Loucy (cell line): ENCODE measurements around the gene RARRES1.

Experiments used
- H2AFZ ChIP-seq: fragments of 200-600 bp; sonication (generic); 2 replicates; pipeline ENCODE4 v1.6.0; 2016; ENCODE audit warnings: antibody characterized with exemption, mild to moderate bottlenecking, low read length, moderate library complexity
- H3F3A ChIP-seq: fragments of 200-600 bp; 2 replicates; pipeline ENCODE4 v1.6.0; 2016; ENCODE audit warnings: antibody characterized with exemption, low read depth, mild to moderate bottlenecking
- H3K27me3 ChIP-seq: fragments of 200-600 bp; sonication (generic); 2 replicates; pipeline ENCODE4 v1.6.1; 2014; ENCODE audit warnings: low read length, mild to moderate bottlenecking; ENCODE audit not compliant: insufficient read depth, poor library complexity, severe bottlenecking
- H3K36me3 ChIP-seq: fragments of 200-600 bp; sonication (generic); 2 replicates; pipeline ENCODE4 v1.6.1; 2016; ENCODE audit warnings: low read length; ENCODE audit not compliant: insufficient read depth
- H3K4me1 ChIP-seq: fragments of 200-600 bp; sonication (generic); 2 replicates; pipeline ENCODE4 v1.5.1; 2014; ENCODE audit warnings: low read length, mild to moderate bottlenecking; ENCODE audit not compliant: insufficient read depth, poor library complexity, severe bottlenecking
- H3K4me2 ChIP-seq: fragments of 200-600 bp; sonication (generic); 2 replicates; pipeline ENCODE4 v1.6.0; 2014; ENCODE audit warnings: antibody characterized with exemption, low read length, low read depth, mild to moderate bottlenecking; ENCODE audit not compliant: poor library complexity, severe bottlenecking
- H3K4me3 ChIP-seq: fragments of 200-600 bp; sonication (generic); 2 replicates; pipeline ENCODE4 v1.5.1; 2014; ENCODE audit warnings: low read length, mild to moderate bottlenecking, mixed read lengths; ENCODE audit not compliant: poor library complexity, severe bottlenecking
- H3K79me2 ChIP-seq: fragments of 200-600 bp; sonication (generic); 2 replicates; pipeline ENCODE4 v1.6.1; 2014; ENCODE audit warnings: low read length; ENCODE audit not compliant: insufficient read depth
- H3K9ac ChIP-seq: fragments of 200-600 bp; sonication (generic); 2 replicates; pipeline ENCODE4 v1.6.0; 2014; ENCODE audit warnings: mild to moderate bottlenecking, low read depth, low read length, moderate library complexity; ENCODE audit not compliant: poor library complexity, severe bottlenecking
- H3K9me2 ChIP-seq: fragments of 200-600 bp; sonication (generic); replicated peaks from 2 replicates; pipeline ENCODE4 v1.6.1; 2016; ENCODE audit warnings: low read depth, low read length, mixed read lengths
- H3K9me3 ChIP-seq: fragments of 200-600 bp; sonication (generic); 2 replicates; pipeline ENCODE4 v1.6.1; 2014; ENCODE audit warnings: mild to moderate bottlenecking, antibody characterized with exemption, low read length, low read depth; ENCODE audit not compliant: insufficient read depth
- H4K20me1 ChIP-seq: fragments of 200-600 bp; sonication (generic); 2 replicates; pipeline ENCODE4 v1.6.0; 2014; ENCODE audit warnings: antibody characterized with exemption, low read length, mild to moderate bottlenecking; ENCODE audit not compliant: insufficient read depth, poor library complexity, severe bottlenecking
- CTCF ChIP-seq: fragments of 200-600 bp; sonication (generic); conservative IDR thresholded peaks from 2 replicates; pipeline ENCODE4 v1.5.1; 2014; ENCODE audit warnings: mild to moderate bottlenecking, antibody characterized with exemption, low read length
- EZH2phosphoT487 ChIP-seq: fragments of 200-600 bp; IDR thresholded peaks from 2 replicates; pipeline ENCODE4 v1.6.1; 2018; ENCODE audit warnings: antibody characterized with exemption, mild to moderate bottlenecking, moderate library complexity, borderline replicate concordance

The RARRES1 gene

GRCh38 chr3:158773166-158773565 is 40.9 kb upstream of the RARRES1 start:
- Histone ChIP-seq H3K4me1 (no peaks in the 10 kb centered on the region), H3F3A (no peaks in the 10 kb centered on the region), H3K9me3 (no peaks in the 10 kb centered on the region), H3K9ac (no peak overlapping the region), H3K36me3 (no peaks in the 10 kb centered on the region), H3K79me2 (no peaks in the 10 kb centered on the region), H4K20me1 (no peaks in the 10 kb centered on the region), H3K4me2 (no peak overlapping the region), H3K9me2 (no peaks in the 10 kb centered on the region), H3K4me3 (no peak overlapping the region), H2AFZ (no peak overlapping the region), H3K27me3 (no peaks in the 10 kb centered on the region)
- TF ChIP-seq EZH2phosphoT487 (no peak), CTCF (no peak)

GRCh38 chr3:158771982-158772381 is 39.7 kb upstream of the RARRES1 start:
- no peak overlapping the region for H3K9ac ChIP-seq
- H3K4me1 ChIP-seq, result no peaks in the 10 kb centered on the region
- H3K4me2 ChIP-seq, result no peak overlapping the region
- no peaks in the 10 kb centered on the region for H3K9me2 ChIP-seq
- no peaks in the 10 kb centered on the region for H3K27me3 ChIP-seq
- H3K79me2 ChIP-seq, result no peaks in the 10 kb centered on the region
- H3F3A ChIP-seq, result no peaks in the 10 kb centered on the region
- TF ChIP-seq EZH2phosphoT487 (no peak), CTCF (no peak)
- no peaks in the 10 kb centered on the region for H3K9me3 ChIP-seq
- no peaks in the 10 kb centered on the region for H4K20me1 ChIP-seq
- no peak overlapping the region for H3K4me3 ChIP-seq
- no peak overlapping the region for H2AFZ ChIP-seq
- H3K36me3 ChIP-seq, result no peaks in the 10 kb centered on the region

- H3K9ac ChIP-seq, result no peak overlapping the region
These were observed 39.3 kb upstream of the RARRES1 start for GRCh38 chr3:158771577-158771976.

More at GRCh38 chr3:158771577-158771976, 39.3 kb upstream of the RARRES1 start:
- Histone ChIP-seq H3K9me3 (no peaks in the 10 kb centered on the region), H3K79me2 (no peaks in the 10 kb centered on the region), H4K20me1 (no peaks in the 10 kb centered on the region), H3K36me3 (no peaks in the 10 kb centered on the region), H3F3A (no peaks in the 10 kb centered on the region), H2AFZ (no peak overlapping the region), H3K4me3 (no peak overlapping the region), H3K4me2 (no peak overlapping the region), H3K4me1 (no peaks in the 10 kb centered on the region), H3K9me2 (no peaks in the 10 kb centered on the region), H3K27me3 (no peaks in the 10 kb centered on the region)
- TF ChIP-seq EZH2phosphoT487 (no peak), CTCF (no peak)
